HEK293T (cell line): ENCODE measurements around the gene CLN5.

Experiments used
- BHLHE40 ChIP-seq: fragments of 450-650 bp; IDR thresholded peaks from 2 replicates; pipeline ENCODE4 v1.6.1; 2016; ENCODE audit warnings: mild to moderate bottlenecking, moderate library complexity, borderline replicate concordance
- ELF4 ChIP-seq: fragments of 450-650 bp; IDR thresholded peaks from 2 replicates; pipeline ENCODE4 v1.6.1; 2017; ENCODE audit warnings: antibody characterized with exemption
- FOXA1 ChIP-seq: fragments of 450-650 bp; IDR thresholded peaks from 2 replicates; pipeline ENCODE4 v1.6.1; 2016; ENCODE audit warnings: mild to moderate bottlenecking

DNA sequence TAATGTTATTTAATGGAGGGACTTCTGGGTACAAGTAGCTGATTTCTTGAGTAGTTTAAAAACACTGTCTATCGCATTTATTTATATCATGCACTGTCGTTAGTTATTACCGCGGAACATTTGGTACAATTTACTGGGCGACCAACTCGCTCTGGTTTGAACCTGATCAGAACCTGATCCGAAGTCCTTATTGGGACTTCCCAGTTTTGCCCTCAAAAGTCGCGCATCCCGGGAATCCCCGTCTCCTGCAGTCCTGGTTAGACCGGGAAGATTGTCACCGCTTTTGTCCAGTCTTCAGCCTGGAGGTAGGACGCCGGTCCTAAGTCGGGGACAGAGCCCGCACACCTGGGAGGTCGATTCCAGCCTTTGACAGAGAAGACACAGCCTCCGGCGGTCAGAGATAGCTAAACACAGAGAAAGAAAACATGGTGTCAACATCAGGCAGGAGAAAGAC lies 694 bp downstream of the CLN5 start:
- TF ChIP-seq BHLHE40 (no peak), FOXA1 (no peak), ELF4 (no peak)
